NCI-H1417 treated with DMSO at 0.1 percent for 48 hours (cell line): ENCODE results near the gene PARD3B.

ENCODE experiments used
- DNase-seq: peaks from one replicate; lab custom pipeline; 2025; lab: John Stamatoyannopoulos, UW

PARD3B gene

DNA sequence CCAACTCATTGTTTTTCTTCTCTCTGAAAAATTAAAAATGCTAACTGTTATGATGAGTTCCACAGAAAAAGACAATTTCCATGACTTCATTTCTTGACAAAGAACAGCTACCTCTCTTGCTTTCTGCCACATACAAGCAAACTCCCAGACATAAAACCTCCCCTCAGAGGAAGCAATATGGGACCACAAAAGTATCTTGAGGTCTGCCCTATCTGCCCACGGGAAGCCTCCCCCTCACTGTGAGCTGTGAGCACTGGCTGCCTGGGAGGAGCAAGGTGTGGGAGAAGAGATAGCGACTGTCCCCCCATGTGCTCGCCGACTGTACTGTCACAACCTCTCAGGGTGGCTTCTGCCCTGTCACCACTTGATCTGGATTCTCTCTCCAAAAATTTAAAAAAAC lies 1067.4 kb downstream of the PARD3B start:
- DNase-seq: no peak

DNA sequence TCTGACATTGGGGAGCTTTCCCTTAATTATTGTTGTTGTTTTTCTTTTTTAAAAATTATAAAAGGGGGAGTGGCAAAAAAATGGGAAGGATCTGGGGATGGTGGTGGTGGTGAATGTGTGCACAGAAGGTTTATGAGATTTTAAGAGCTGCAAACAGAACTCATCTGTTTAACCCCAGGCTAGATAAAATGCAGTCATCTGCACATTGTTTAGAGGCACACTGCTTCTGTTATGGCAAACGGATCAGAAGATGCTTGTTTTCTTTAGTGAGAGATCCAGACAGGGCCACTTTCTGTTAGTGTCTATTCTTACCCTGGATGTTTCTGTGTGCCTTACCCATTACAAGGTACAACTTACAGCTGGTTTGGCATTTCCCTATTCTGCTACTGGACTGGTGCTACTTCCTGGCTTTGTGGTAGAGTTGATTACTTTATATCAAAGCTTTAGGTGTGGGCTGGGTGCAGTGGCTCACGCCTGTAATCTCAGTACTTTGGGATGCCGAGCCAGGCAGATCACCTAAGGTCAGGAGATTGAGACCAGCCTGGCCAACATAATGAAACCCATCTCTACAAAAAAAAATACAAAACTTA lies 1068.8 kb downstream of the PARD3B start:
- DNase-seq: no peak

DNA sequence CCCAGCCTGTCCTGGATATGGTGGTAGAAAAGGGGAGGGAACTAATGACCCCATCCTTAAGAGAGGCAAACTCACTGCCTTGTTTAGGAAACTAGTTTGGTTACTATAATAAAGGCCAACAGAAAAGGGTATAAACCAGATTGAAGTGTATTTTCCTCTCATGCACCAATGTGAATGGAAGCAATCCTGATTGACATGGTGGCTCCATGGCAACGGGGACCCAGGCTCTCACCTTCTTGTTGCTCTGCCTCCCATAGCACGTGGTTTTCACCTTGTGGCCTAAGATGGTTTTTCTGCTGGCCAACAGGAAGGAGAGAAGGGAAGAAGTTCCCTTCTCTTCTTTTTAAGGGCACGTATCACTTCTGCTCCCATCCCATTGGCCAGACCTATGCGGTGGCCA lies 1069.7 kb downstream of the PARD3B start:
- DNase-seq: no peak

DNA sequence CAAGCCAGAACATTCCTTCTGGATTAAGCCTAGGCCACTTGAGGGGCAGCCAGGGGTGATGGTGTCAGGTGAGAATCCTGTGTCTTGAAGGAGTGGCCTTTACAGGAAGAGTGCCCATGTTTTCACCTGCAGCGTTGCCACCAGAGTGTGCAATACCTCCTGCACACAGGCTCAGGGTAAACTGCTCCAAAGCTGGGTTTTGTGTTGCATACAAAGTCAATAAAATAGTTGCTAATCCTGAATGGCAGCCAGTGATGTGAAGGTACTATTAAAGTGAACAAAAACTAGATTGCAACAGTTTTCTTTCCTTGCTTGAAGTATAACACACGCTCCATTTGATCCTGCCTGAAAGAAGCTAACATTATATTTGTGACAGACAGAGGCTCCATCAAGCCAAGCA lies 1072.6 kb downstream of the PARD3B start:
- no peak for DNase-seq

DNA sequence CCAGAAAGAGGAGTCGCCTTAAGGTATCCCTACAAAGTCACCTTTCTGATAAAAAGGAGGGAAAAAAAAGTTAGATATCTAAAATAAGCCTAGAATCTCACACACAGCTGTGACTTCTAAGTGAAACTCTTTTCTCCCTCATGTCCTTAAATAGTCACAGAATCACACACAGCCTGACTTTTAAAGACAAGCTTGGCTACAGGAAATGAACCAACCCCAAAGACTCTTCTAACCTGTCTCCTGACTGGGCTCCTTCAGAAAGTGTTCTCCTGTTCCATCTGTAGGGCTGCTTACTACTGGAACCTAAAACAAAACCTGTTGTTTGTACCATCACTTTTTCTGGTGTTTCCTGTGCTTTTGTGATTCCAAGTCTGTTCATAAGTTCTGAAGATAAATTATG lies 1074.3 kb downstream of the PARD3B start:
- DNase-seq: no peak

DNA sequence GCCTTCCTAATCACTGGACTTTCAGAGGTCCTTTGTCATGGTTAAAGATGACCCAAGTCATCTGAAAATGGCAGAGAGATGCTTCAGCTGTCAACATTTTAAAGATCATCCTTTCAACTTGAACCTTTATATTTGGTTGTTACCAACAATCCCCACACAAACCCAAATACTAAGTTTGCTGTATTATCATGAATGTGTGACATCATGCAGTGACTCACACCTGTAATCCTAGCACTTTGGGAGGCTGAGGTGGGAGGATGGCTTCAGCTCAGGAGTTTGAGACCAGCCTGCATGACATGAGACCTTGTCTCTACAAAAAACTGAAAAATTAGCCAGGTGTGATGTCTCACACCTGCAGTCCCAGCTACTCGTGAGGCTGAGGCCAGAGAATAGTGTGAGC lies 1081.8 kb downstream of the PARD3B start:
- no peak for DNase-seq

DNA sequence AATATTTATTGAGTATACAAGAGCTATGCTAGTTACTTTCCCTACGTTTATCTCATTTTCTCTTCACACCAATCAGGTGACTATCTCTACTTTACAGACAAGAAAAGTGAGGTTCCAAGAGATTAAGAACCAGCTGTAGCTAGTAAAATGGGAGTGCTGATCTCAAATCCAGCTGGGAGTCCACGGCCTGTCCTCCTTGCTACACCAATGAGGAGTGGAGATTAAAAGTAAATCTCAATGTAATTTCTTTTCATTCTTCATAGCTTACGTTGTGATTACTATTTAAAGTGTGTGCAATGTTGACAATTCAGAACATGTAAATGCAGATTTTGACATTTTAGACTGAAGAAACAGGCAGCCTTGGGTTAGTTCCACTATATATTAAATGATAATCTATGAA lies 1083.1 kb downstream of the PARD3B start:
- DNase-seq: no peak

DNA sequence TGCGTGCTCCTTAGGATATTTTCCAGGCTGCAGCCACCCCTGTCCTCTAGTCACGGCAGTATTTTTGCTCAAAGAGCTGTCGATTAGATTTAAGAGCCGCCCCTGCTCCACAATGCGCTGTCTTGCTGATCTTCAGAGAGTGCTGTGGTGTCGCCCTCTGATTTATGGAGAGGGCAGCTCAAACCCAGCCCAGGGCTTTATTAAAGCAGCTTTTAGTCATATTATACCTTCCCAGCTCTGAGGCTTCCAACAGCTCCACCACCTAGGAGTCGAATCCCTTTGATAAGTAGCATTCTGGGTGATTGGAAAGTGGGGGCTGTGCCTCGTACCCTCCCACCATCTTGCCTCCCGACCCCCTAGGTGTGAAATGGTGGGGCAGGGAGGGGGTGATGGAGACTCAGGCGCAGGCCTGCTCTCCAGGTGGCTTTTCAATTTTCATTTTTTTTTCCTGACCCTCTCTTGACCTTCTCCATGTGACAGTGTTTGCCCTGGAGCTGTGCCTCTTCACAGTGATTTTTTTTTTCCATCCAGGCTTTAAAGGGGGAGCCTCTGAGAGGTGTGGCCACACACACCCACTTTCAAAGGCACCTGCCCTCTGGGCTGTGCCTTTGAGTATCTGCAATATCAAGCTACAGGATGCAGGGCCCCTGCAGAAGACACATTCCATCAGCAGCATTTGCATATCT lies 1084.0 kb downstream of the PARD3B start:
- DNase-seq: peak; percentile 48

DNA sequence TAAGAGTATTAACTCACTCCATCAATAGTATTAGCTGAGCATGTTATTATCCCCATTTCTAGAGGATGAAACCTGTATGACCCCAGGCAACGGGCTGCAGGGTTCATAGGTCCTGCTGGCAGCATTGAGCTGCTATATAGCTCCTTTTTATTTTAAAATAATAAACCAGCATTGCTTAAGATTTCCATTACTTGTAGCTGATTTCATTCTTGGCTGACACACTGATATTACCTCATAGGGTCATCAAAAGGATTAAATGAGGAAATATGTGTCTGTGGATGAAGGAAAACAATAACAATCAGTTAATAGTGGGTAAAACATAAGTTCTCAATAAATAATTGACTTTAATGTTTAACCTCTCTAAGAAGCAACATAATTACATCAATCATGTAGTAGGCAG lies 1088.7 kb downstream of the PARD3B start:
- DNase-seq: no peak

DNA sequence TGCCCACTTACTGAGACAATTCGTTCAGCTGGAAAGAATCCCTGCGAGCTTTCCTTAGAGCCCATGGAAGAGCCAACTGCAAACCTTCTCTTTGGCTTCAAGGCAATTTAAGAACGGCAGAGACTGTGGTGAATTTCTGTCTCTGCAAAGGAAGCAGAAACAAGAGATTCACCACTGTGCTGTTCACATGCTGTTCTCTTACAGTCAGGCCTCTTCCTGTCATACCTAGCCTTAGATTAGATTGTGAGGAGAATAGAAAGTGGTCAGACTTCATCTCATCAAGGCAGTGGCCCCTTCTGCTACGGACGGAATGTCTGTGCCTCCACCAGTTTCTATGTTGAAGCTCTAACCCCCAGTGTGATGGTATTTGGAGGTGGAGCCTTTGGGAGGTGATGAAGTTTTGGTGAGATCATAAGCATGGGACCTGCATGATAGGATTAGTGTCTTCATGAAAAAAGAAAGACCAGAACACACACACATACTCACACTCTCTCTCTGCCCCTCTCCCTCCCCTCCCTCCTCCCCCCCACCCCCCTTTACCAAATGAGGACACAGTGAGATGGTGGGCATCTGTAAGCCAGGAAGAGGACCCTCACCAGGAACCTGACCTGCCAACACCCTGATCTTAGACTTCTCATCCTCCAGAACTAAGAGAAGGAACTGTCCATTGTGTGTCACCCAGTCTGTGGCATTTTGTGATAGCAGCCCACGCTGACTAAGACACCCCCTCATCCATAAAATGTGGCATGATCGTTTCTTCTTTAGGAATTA lies 1091.5 kb downstream of the PARD3B start:
- DNase-seq: no peak

DNA sequence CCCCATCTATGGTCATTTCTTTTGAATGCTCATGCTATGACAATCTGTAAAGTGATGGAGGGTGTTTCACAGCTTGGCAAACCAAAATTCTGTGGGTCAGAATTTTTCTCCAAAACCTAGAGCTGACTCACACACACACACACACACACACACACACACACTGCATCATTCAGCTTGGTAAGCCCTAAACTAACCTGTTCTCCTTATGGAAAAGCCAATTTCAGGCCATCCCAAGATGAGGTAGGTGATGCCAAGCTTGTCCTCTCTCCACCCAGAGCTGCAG lies 1092.0 kb downstream of the PARD3B start:
- no peak for DNase-seq

DNA sequence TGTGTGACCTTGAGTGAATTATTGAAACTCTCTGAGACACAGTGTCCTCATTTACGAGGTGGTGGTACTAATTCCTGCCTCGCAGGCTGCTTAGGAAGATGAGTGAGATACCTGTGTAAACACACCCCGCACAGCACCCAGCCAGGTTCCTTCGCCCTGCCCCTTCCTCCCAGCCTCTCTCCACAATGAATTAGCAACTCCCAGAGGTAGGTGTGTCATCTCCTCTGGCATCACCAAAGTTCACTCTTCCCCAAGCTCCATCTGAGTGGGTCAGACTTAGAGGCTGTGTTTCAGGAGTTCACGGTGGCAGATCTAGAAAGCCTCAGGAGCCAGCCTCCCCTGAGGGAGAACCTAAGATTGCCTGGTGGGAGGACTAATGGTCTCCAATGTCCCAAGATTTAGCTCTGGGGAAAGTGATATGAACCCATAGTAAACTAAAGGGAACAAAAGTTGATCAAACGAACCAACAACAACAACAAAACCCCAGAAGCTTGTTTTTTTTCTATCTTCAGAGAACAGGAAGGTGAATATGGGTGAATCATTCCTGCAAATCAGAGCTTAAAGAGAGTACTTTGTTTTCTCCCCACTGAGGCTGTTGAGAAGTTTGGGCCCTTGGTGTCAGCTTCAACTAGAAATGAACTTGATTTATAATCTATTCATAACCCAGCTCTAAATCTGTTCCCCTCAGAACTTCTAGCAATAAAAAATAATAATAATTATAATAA lies 1092.7 kb downstream of the PARD3B start:
- DNase-seq: no peak

DNA sequence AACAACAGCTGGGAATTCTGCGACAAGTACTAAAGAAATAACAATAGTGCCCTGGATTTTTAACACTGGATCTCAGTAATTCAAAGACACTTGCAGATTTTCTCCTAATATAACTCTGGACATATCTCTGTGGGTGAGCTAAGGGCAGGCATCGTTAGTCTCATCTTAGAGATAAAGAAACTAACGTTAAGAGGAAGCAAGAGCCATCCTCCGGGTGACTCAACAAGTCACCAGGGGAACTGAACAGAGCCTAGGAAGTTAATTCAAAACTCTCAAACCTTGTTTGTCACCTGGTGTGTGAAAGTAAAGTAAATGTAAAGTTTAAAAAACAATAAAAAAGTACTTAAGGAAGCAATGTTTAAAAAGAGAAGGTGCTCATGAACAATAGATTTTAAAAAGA lies 1095.4 kb downstream of the PARD3B start:
- DNase-seq: no peak

DNA sequence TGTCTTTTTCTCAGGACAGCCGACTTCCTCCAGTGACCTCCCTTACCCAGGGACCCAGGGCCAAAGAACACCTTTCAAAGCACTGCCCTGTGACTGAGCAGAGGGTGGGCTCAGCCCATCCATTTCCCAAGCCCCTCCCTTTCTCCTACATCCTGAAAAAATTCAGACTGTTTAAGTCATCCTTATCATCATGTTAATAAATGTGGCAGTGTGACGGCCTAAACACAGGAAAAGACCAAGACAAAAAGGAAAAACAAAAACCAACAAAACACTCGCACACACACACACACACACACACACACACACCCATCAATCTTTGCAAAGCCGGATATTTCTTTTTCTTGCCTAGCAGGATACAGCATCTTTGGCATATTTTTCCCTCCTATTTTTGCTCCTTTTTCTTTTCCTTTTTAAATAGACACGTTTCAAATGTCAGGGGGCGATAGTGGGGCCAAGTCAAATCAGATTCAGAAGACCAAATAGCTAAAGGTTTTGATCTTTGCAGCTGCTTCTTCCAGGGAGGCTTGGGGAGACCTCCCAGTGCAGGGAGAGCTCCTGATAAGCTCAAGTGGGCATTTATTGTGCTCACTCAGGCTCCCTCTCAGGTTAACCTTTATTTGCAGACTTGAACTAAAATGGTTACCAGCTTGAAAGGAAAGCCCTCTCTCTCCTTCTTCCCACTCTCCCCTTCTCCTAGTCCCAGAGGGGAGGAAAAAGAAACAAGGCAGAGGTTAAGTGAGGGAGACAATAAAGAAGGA lies 1097.5 kb downstream of the PARD3B start:
- DNase-seq: no peak

DNA sequence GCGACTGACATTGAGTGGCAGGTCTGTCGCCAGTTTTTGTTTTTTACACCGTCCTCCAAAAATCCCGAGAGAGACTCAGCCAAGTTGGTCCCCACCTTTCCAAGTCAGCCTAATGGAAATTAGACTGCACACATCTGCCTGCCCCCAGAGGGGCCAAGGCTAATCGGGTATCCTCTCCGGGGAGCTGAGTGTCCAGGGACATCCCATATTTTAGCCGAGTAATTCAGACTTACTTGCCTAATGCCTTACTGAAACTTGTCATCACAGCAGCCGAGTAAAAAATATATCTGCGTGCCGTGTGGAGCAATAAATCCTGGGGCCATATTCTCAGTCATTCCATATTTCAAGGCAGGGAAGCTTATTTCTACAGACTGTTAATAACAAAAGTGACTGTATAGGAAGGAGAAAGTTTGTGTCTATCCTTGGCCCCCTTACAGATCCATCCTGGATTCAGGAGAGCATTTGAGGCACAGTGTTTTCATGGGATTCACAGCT lies 1098.2 kb downstream of the PARD3B start:
- DNase-seq: no peak

DNA sequence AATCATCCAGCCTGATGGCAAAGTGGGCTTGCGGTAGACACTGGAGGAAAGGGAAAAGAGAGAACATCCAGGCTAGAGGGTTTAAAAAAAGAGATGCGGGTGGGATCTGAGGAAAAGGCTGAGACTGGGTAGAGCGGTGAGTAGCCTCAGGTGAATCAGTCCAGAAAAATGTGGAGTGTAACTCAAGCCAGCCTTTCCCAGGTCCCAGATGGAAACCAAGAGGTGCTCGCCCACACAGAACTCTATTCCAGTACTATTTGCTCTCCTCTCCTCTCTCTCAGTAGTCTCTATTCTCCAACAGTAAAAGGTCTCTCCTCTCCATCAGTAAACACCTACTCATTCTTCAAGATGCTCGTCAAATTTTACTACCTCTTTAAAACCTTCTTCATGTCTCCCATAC lies 1098.7 kb downstream of the PARD3B start:
- no peak for DNase-seq

DNA sequence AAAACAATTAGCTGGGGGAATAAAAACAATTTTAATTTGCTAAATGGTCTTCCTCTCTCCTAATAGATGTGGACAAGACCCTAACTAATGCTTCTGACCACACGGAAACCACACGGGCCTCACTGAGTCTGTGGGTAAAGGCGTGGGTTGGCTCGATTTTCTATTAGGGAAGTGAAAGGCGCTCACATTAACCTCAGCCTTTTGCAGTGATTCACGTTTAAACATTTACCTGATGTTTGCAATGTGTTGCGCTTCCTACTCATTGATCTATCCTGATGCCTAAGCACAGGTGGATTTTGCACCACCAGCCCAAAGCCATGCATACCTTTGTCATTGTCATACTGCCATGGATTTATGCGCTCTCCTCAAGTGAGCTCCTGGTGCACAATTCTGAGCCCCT lies 1101.4 kb downstream of the PARD3B start:
- DNase-seq: no peak

DNA sequence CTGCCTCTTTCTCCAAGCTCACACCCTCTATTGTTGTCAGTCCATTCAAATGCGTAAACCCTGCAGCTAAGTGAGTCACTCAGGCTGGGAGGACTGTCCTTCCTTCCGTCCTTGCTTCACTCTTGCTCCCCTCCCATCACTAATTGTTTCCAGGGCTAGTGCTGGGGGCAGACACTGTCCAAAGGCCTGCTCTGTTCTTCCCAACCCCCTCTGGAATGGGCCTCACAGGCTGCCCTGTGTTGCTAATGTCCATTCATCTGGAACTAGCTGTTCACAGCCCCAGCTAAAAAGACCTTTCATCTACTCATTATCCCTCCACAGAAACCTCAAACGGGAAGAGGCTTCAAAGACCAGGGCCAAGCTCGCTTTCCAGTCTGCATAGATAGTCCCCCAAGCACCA lies 1105.2 kb downstream of the PARD3B start:
- no peak for DNase-seq

DNA sequence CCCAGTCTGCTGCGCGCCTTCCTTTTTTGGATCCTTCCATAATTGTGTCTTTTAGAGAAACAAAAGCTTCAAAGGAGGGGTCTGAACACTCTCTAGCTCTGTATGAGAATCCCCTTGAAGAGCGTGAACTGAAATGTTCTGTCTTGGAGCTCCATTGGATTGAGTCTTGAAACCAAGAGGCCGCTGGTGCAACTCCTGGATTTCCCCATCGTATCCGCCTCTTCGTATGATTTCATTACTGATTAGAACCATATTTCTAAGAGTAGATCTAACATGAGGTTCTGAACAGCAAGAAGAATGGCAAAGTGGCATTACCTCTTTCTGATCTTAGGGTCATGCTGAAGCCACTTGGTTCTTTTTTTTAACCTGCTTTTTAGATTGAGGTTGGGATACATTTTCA lies 1105.7 kb downstream of the PARD3B start:
- DNase-seq: no peak

DNA sequence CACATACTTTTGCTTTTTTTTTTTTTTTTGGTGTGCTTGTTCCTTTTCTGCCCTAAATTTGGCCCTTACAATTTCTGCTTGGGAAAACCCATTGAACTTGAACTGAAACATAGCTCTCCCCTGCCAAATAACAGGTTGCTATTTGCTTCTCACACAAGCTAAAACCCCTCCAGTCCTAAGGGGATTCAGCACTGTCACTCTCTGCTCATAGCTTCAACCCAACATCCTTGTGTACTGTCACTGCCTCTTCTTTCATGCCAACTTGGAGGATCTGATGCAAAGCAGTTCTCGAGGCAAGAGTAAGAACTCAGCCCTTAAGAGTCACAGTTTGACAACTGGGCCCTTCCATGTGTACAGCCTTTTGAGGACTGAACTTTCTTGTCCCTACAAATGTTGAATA lies 1106.4 kb downstream of the PARD3B start:
- DNase-seq: no peak

DNA sequence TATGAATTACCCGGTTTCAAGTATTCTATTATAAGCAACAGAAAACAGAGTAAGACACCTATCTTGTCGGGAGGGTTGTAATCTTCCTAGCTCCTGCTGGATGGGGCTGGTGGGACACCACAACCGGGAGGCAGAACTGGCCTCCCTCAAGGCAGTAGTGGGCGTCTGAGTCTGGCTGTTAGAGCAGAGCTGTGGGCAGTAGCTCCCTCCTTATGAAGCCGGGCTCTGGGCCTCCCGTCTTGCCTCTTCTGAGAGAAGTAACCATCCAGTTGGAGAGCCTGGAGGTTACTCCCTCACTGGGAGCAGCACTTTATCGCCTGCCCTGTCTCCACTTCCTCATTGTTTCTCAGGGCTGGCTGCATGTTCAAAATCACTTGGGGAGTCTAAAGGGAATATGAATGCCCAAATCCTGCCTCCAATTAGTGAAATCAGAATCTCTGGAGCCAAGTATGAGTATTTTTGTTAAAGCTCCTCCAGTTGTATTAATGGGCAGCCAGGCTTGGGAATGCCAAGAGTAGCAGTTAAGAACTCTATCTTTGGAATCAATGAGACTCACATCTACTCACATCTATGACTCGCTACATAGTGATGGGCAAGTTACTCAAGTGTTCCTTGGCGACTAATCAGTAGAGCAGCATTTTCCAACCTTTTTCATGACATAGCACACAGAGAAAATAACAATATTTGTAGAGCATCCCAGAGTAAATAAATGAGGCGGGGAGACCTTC lies 1109.8 kb downstream of the PARD3B start:
- DNase-seq: no peak
